ENCODE results near the gene NARS2.

GRCh38 chr11:78472905-78473304, 101.8 kb downstream of the NARS2 start:
- TF ChIP-seq EZH2phosphoT487 (IDR thresholded peaks at IDR 0.05; ENCODE audit: low read length): no peak
- TF ChIP-seq, protein P1, sequence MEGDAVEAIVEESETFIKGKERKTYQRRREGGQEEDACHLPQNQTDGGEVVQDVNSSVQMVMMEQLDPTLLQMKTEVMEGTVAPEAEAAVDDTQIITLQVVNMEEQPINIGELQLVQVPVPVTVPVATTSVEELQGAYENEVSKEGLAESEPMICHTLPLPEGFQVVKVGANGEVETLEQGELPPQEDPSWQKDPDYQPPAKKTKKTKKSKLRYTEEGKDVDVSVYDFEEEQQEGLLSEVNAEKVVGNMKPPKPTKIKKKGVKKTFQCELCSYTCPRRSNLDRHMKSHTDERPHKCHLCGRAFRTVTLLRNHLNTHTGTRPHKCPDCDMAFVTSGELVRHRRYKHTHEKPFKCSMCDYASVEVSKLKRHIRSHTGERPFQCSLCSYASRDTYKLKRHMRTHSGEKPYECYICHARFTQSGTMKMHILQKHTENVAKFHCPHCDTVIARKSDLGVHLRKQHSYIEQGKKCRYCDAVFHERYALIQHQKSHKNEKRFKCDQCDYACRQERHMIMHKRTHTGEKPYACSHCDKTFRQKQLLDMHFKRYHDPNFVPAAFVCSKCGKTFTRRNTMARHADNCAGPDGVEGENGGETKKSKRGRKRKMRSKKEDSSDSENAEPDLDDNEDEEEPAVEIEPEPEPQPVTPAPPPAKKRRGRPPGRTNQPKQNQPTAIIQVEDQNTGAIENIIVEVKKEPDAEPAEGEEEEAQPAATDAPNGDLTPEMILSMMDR (IDR thresholded peaks at IDR 0.05; ENCODE audit: low read length): no peak
- no peak for TF ChIP-seq EZH2 (optimal IDR thresholded peaks at IDR 0.05; ENCODE audit: low read depth, low read length)
